GM21717 (cell line): ENCODE results near the gene EIPR1.
A peak's percentile ranks its signal among the peaks of the same experiment; 100 is the strongest.
"Not testable (repeated sequence)": the region's sequence is repeated elsewhere in the genome, so short reads cannot be mapped to it uniquely, and the experiment has no call there.

Source experiments
- ATAC-seq: cut with Tn5 transposase; IDR thresholded peaks from one replicate; pipeline ENCODE4 v1.9.1; 2021; ENCODE audit warnings: mild to moderate bottlenecking, moderate library complexity; ENCODE audit not compliant: unreplicated experiment

EIPR1 gene

GRCh38 chr2:3403587-3404334 is 26.1 kb upstream of the EIPR1 start:
- ATAC-seq = peak; percentile 100

- no peak for ATAC-seq
These were observed 22.2 kb upstream of the EIPR1 start for GRCh38 chr2:3399829-3400228.

GRCh38 chr2:3399381-3399780 is 21.8 kb upstream of the EIPR1 start:
- ATAC-seq = no peak

- no peak for ATAC-seq
These were observed 21.2 kb upstream of the EIPR1 start for GRCh38 chr2:3398857-3399256.

GRCh38 chr2:3396920-3397559 is 19.4 kb upstream of the EIPR1 start:
- ATAC-seq = no peak

- ATAC-seq = no peak
These were observed 14.6 kb upstream of the EIPR1 start for GRCh38 chr2:3392216-3392615.

- no peak for ATAC-seq
These were observed 12.4 kb upstream of the EIPR1 start for GRCh38 chr2:3390041-3390440.

- no peak for ATAC-seq
These were observed 11.6 kb upstream of the EIPR1 start for GRCh38 chr2:3389193-3389592.

- no peak for ATAC-seq
These were observed 10.8 kb upstream of the EIPR1 start for GRCh38 chr2:3388412-3388738.

- no peak for ATAC-seq
These were observed 10.2 kb upstream of the EIPR1 start for GRCh38 chr2:3387644-3388411.

GRCh38 chr2:3387011-3387410 is 9.4 kb upstream of the EIPR1 start:
- no peak for ATAC-seq

GRCh38 chr2:3386448-3386958 is 8.9 kb upstream of the EIPR1 start:
- no peak for ATAC-seq

- peak; percentile 81 for ATAC-seq
These were observed 2.3 kb upstream of the EIPR1 start, which contains the start of gene TRAPPC12 for GRCh38 chr2:3379647-3380534. Gene TRAPPC12, plus strand, starts transcription at chr2:3379694. Its CDS starts 7,930 bp downstream, at chr2:3387624.

GRCh38 chr2:3379339-3379646 is 1.7 kb upstream of the EIPR1 start:
- ATAC-seq = no peak

- peak; percentile 19 for ATAC-seq
These were observed 373 bp downstream of the EIPR1 start for GRCh38 chr2:3377279-3377611.

GRCh38 chr2:3376821-3377220 is 797 bp downstream of the EIPR1 start:
- ATAC-seq = no peak

GRCh38 chr2:3369340-3370181 is 8.1 kb downstream of the EIPR1 start:
- ATAC-seq = not testable (repeated sequence)

GRCh38 chr2:3368261-3368722 is 9.3 kb downstream of the EIPR1 start:
- no peak for ATAC-seq

- ATAC-seq = no peak
These were observed 12.4 kb downstream of the EIPR1 start for GRCh38 chr2:3365219-3365618.
